RPMI8226 (cell line): ENCODE measurements around the gene LCP2.
"Not testable (repeated sequence)": the region's sequence is repeated elsewhere in the genome, so short reads cannot be mapped to it uniquely, and the experiment has no call there.

Experiments
- DNase-seq: peaks from one replicate; pipeline ENCODE4 v3.0.0-alpha.2; 2015

LCP2 gene

GRCh38 chr5:170245436-170245835 lies 52.1 kb downstream of the LCP2 start:
- not testable (repeated sequence) for DNase-seq

GRCh38 chr5:170238456-170239196 lies 59.0 kb downstream of the LCP2 start:
- no peak for DNase-seq

- DNase-seq = no peak
These were observed 61.4 kb downstream of the LCP2 start for GRCh38 chr5:170235876-170236864.

- DNase-seq = no peak
These were observed 64.2 kb downstream of the LCP2 start for GRCh38 chr5:170233358-170233892.

DNA sequence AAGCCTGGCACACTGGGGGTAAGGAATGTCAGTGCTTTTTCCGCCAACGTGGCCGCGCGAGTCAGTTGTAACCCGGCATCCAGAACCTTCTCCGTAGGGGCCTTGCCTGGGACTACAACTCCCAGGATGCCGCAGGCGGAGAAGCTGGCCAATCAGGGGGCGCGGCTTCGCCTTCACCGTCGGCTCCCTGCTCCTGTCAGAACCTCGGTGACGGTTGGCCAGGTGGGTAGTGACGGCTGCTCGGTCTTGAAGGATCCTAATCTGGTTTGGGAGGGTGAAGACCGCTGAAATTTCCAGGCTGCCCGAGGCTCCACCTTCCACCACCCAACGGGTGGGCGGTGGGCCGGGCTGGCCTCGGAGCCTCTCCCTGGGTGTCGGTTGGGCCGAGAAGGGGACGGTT lies 64.8 kb downstream of the LCP2 start, which contains the start of gene C5orf58:
Gene C5orf58, plus strand, starts transcription at position 200 of the 400 bp plus-strand sequence. CDS start 1,992 bp downstream, outside the sequence.
- DNase-seq = no peak

GRCh38 chr5:170228762-170229435 lies 68.7 kb downstream of the LCP2 start:
- no peak for DNase-seq

- no peak for DNase-seq
These were observed 70.9 kb downstream of the LCP2 start for GRCh38 chr5:170226661-170227060.

DNA sequence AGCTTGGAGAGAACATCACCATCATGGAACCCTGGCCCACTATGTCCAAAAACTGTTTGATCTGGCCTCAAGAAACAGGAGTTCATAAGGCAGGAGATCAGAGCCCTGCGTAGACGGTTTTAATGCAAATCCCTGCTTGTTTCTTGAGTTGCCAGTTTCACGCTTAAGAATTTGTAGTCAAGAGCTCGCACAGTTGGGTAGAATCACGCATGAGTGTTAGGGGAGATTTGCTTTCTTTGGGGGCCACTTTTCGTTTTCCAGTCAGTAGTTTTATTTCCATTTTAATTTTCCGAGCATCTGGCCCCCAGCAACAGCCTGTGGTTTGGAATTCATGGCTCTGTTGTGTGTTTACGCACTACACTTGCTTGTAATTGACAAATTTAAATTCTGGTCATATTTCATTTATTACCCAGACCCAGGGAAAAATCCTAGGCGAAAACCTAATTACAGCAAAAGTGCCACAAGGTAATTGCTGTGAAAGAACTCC lies 71.4 kb downstream of the LCP2 start:
- DNase-seq = no peak

- DNase-seq = peak; percentile 73
These were observed 72.0 kb downstream of the LCP2 start for GRCh38 chr5:170225326-170226128.

GRCh38 chr5:170223906-170224305 lies 73.7 kb downstream of the LCP2 start:
- no peak for DNase-seq

- DNase-seq = no peak
These were observed 74.2 kb downstream of the LCP2 start for GRCh38 chr5:170223360-170223759.

GRCh38 chr5:170221327-170221741 lies 76.2 kb downstream of the LCP2 start:
- no peak for DNase-seq

DNA sequence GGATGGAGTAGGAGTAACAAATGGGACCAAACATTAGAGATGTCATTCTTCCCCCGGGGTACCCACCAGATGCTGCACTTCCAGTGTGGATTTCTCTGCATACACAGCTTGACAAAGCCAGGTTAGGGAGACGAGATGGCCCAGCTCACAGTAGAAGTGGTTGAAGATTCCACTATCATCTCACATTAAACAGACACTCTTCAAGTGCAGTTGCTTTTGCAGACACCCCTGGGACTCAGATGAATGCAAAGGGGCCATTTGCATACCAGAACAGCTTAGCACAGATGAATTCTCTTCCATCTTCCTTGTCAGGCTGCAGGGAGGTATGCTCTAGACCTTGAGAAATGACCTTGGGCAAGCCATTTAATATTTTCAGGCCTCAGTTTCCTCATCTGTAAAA lies 77.4 kb downstream of the LCP2 start:
- no peak for DNase-seq

DNA sequence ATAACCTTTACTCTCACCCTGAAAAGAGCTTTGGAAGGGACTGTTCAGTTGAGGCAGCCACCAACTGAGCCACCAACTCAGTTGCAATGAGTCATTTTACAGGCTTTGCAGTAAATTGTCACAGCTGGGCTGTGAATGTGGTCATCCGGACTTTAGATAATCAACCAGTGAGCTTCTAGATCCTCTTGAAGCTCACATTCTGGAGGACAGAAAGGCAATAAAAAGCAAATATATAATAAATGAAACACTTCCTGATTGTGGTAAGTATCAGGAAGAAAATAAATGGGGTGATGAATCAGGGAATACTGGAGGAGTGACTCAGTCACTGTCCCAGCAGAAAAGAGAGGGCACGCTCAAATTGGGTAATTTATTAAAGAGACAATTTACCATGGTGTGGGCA lies 78.0 kb downstream of the LCP2 start:
- no peak for DNase-seq

- DNase-seq = no peak
These were observed 78.9 kb downstream of the LCP2 start for GRCh38 chr5:170218726-170219125.

DNA sequence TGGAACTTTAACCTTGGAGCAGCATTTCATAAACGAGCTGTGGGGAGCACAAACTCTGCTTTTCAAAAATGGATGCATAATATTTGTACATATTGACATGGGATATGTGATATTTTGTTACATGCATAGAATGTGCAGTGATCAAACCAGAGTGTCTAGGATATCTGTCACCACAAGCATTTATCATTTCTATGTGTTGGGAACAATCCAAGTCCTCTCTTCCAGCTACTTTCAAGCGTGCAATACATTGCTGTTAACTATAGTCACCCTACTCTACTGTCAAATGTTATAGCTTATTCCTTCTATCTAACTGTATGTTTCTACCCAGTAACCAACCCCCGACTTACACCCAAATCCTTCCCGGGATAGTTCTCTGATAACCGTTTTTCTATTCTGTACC lies 79.7 kb downstream of the LCP2 start:
- DNase-seq = no peak

- peak; percentile 42 for DNase-seq
These were observed 81.2 kb downstream of the LCP2 start for GRCh38 chr5:170216257-170216864.

GRCh38 chr5:170211575-170212334 lies 85.8 kb downstream of the LCP2 start:
- no peak for DNase-seq

GRCh38 chr5:170206958-170207357 lies 90.6 kb downstream of the LCP2 start:
- DNase-seq = no peak

DNA sequence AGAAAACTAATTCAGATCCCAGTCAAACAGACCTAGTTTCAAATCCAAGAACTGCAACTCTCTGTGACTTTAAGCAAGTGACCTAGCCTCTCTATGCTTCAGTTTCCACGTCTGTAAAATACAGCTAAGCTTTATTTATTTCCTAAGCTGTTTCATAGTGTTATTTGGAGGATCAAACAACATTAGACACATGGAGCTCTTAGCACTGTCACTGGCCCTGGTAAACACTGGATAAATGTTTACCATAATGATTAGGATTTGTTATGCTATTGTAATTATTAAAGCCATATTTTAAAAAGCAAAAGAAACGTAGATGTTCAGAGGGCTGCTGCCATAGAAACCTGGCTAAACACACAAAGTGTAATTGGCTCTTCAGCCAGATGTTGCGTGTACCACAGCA lies 91.4 kb downstream of the LCP2 start:
- DNase-seq = no peak

DNA sequence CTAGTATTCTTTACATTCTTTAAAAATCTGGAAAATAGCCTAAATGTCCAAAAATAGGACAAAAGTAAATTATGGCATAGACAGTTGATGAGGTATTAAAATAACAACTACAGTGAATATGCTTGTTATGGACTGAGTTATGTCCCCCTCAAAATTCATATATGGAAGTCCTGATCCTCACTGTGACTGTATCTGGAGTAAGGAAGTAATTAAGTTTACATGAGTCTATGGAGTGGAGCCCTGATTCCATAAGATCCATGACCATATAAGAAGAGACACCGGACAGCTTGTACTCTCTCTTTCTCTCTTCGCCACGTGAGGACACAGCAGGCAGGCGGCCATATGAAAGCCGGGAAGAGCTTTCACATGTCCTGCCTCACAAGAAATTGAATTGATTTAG lies 93.4 kb downstream of the LCP2 start:
- DNase-seq = no peak
